AG04449 (cell line): Measurements from ENCODE around the gene SUSD6.

ENCODE experiments used
- CTCF ChIA-PET: fragments of 350-600 bp; formaldehyde crosslinking; extraction: SDS; loops from one replicate; lab custom pipeline; 2021; ENCODE audit warnings: antibody characterized with exemption; lab: Yijun Ruan, JAX
- POLR2A ChIA-PET: fragments of 400-600, 350-600 bp; formaldehyde crosslinking; extraction: SDS; loops from one replicate; lab custom pipeline; 2020; ENCODE audit warnings: antibody characterized with exemption, inconsistent platforms; lab: Yijun Ruan, JAX
- DNase-seq: peaks from one replicate; pipeline ENCODE4 v3.0.0-alpha.2; 2010; ENCODE audit warnings: low read depth, low spot score
- H3K4me3 ChIP-seq: 2 replicates; pipeline ENCODE4 v1.5.1; 2011; ENCODE audit warnings: low read depth, mild to moderate bottlenecking, control low read depth, low read length
- CTCF ChIP-seq: IDR thresholded peaks from one replicate; pipeline ENCODE4 v1.5.1; 2011; ENCODE audit warnings: mild to moderate bottlenecking, moderate library complexity, low read length, control low read depth, inconsistent platforms; ENCODE audit not compliant: insufficient read depth; ENCODE audit errors: missing control alignments

SUSD6 gene

GRCh38 chr14:69613312-69614073 lies 2.1 kb downstream of the SUSD6 start:
- H3K4me3 ChIP-seq: peak overlapping the region; percentile 79
- TF ChIP-seq CTCF: no peak
- DNase-seq: no peak
- POLR2A ChIA-PET: no interaction called here
- CTCF ChIA-PET: interaction anchor here (1.2 to 7.8 kb wide), 4 partner anchors 17 to 114 kb away, joined by 5 to 39 read pairs (median 6); no protein-coding TSS in a partner anchor

- CTCF ChIA-PET: interaction anchor here (1.0 to 7.8 kb wide), 4 partner anchors 9 to 96 kb away, joined by 3 to 39 read pairs (median 4); no protein-coding TSS in a partner anchor
- H3K4me3 ChIP-seq: no peak overlapping the region
- no peak for DNase-seq
- POLR2A ChIA-PET: no interaction called here
- no peak for TF ChIP-seq CTCF
Measured at GRCh38 chr14:69614592-69614991, 3.2 kb downstream of the SUSD6 start.

GRCh38 chr14:69615121-69615495 lies 3.7 kb downstream of the SUSD6 start:
- no peak for TF ChIP-seq CTCF
- ChIA-PET POLR2A (no interaction called here), CTCF (interaction anchor here (1.0 to 7.8 kb wide), 4 partner anchors 10 to 95 kb away, joined by 3 to 39 read pairs (median 4); no protein-coding TSS in a partner anchor)
- no peak for DNase-seq
- H3K4me3 ChIP-seq: peak overlapping the region; percentile 45; the same call in 1 of the 2 replicates

- TF ChIP-seq CTCF: no peak
- DNase-seq: no peak
- peak overlapping the region; percentile 45 for H3K4me3 ChIP-seq
- ChIA-PET CTCF (interaction anchor here (1.1 to 7.8 kb wide), 4 partner anchors 9 to 95 kb away, joined by 3 to 39 read pairs (median 4); no protein-coding TSS in a partner anchor), POLR2A (no interaction called here)
Measured at GRCh38 chr14:69615496-69616407, 4.4 kb downstream of the SUSD6 start.

GRCh38 chr14:69616408-69616773 lies 5.0 kb downstream of the SUSD6 start:
- ChIA-PET POLR2A (no interaction called here), CTCF (interaction anchor here (1.1 to 7.8 kb wide), 5 partner anchors 7 to 111 kb away, joined by 3 to 39 read pairs (median 5); no protein-coding TSS in a partner anchor)
- DNase-seq: no peak
- no peak overlapping the region; the same call in 1 of the 2 replicates for H3K4me3 ChIP-seq
- TF ChIP-seq CTCF: no peak
